ENCODE results near the gene TTL. TPM values are rescaled to one million over a fixed set of nuclear protein-coding genes. Genes with fewer than 3 reads are reported as not detected.
"Not testable (repeated sequence)": the region's sequence is repeated elsewhere in the genome, so short reads cannot be mapped to it uniquely, and the experiment has no call there.

The TTL gene
- total RNA-seq, 1 experiment from 2014 or later: 58.9 TPM

DNA sequence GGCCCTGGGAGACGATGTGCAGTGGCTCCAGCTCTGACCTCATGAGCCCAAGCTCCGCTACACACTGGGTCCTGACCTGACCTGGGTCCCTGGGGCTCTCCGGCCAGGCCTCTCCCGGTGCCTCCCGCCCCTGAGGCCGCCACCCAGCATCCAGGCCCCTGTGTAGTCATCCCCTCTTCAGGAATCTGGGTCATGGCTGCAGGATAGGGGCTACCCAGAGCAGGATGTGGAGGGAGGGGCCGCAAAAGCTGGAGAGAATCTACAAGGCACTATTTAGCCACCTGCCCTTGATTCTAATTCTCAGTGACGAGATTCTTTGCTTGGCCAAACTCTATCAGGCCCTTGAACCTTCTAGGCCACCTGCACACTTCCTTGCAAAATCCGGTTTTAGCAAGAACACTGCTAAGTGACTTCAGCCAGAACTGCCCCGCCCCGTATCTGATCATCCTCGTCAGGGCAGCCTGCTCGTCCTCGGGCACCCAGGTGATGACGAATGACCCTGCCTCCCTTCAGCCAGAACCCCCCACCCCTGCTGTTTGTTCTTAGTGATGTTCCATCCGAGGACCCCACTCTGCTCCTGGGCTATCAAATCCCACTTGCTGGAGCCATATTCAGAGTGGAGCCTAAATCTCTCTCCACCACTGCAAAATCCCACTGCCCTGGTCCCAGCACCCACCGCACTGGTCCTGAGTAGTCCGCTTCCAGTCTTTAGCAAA lies 46.1 kb upstream of the TTL start:
- not testable (repeated sequence) for H3K4me3 Mint-ChIP-seq; DNase-seq; H3K23ac ChIP-seq (ENCODE audit: insufficient read length, low read depth, low read length); H3K4me1 Mint-ChIP-seq; H3T11ph ChIP-seq (ENCODE audit: low read length); H2BK15ac ChIP-seq (ENCODE audit: low read depth, low read length); H3K4me1 ChIP-seq (ENCODE audit: insufficient read depth, low read length); H2AK5ac ChIP-seq (ENCODE audit: insufficient read length, low read length); H3K4ac ChIP-seq (ENCODE audit: low read depth, low read length); H3K56ac ChIP-seq (ENCODE audit: insufficient read length, low read depth, low read length); H2AFZ ChIP-seq (ENCODE audit: low read length); H3K9ac ChIP-seq (ENCODE audit: extremely low read depth, insufficient read length, low read length); H3K14ac ChIP-seq (ENCODE audit: insufficient read depth, low read length); H3K9me3 ChIP-seq (ENCODE audit: control insufficient read depth, low read depth, low read length); H3K36me3 Mint-ChIP-seq (ENCODE audit: insufficient read depth in 1 of 3, low read depth in 3 of 3); H4K8ac ChIP-seq (replicated peaks; ENCODE audit: insufficient read length, low read depth, low read length); H2BK5ac ChIP-seq (ENCODE audit: insufficient read length, low read length); H3K9me3 Mint-ChIP-seq; H3K23me2 ChIP-seq (ENCODE audit: insufficient read length, low read depth, low read length, poor library complexity, severe bottlenecking); H4K5ac ChIP-seq (ENCODE audit: insufficient read length, low read depth, low read length); H3K4me2 ChIP-seq (ENCODE audit: insufficient read depth, insufficient read length, low read length); H4K20me1 ChIP-seq (ENCODE audit: control insufficient read depth, insufficient read depth, insufficient read length); H3K18ac ChIP-seq (ENCODE audit: insufficient read length, low read depth, low read length); H3K27ac Mint-ChIP-seq; H4K91ac ChIP-seq (ENCODE audit: insufficient read length, low read depth, low read length); H2BK12ac ChIP-seq (ENCODE audit: insufficient read length, low read depth, low read length); H2BK20ac ChIP-seq (ENCODE audit: low read depth, low read length, poor library complexity, severe bottlenecking); H3K79me1 ChIP-seq (ENCODE audit: insufficient read depth, low read depth, low read length, poor library complexity, severe bottlenecking); H3K79me2 ChIP-seq (ENCODE audit: insufficient read depth, low read length); H3K27me3 ChIP-seq (ENCODE audit: insufficient read depth, low read length); H2BK120ac ChIP-seq (ENCODE audit: low read depth, low read length, poor library complexity, severe bottlenecking); H3K27me3 Mint-ChIP-seq (ENCODE audit: low read depth); H3K27ac ChIP-seq (ENCODE audit: insufficient read length, low read depth, low read length)
- no CpG with 5 or more reads among the region's 18 CpGs for WGBS (ENCODE audit: extremely low coverage, insufficient read length, low lambda C conversion rate)

DNA sequence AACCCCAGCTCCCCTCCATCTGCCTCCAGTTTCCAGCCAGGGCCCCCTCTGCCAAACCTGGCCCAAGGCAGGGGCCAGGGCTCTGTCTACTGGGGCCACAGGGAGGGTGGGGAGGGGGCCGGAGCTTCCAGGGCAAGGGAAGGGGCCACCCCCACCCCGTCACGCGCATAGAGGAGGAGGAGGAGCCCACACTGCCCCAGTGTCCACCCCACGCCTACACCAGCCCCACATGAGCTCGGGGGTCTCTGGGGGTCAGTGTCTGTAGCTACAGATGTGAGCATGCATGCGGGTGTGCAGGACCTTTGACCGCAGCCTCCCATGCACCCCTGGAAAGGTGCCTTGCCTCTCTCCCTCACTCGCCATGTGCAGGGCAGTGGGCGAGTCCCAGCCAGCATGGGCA lies 45.0 kb upstream of the TTL start:
- H3K14ac ChIP-seq (ENCODE audit: insufficient read depth, low read length); H2BK5ac ChIP-seq (ENCODE audit: insufficient read length, low read length); H3K9me3 ChIP-seq (ENCODE audit: control insufficient read depth, low read depth, low read length); H3K18ac ChIP-seq (ENCODE audit: insufficient read length, low read depth, low read length); H2BK12ac ChIP-seq (ENCODE audit: insufficient read length, low read depth, low read length); H3K4ac ChIP-seq (ENCODE audit: low read depth, low read length); H3K56ac ChIP-seq (ENCODE audit: insufficient read length, low read depth, low read length); H3K27ac Mint-ChIP-seq; H2BK15ac ChIP-seq (ENCODE audit: low read depth, low read length); H3K27me3 ChIP-seq (ENCODE audit: insufficient read depth, low read length); H3K79me1 ChIP-seq (ENCODE audit: insufficient read depth, low read depth, low read length, poor library complexity, severe bottlenecking); H3K27me3 Mint-ChIP-seq (ENCODE audit: low read depth); H4K8ac ChIP-seq (replicated peaks; ENCODE audit: insufficient read length, low read depth, low read length); H3K4me3 Mint-ChIP-seq; H3K79me2 ChIP-seq (ENCODE audit: insufficient read depth, low read length); H2AFZ ChIP-seq (ENCODE audit: low read length); H4K91ac ChIP-seq (ENCODE audit: insufficient read length, low read depth, low read length); H2BK20ac ChIP-seq (ENCODE audit: low read depth, low read length, poor library complexity, severe bottlenecking); H2AK5ac ChIP-seq (ENCODE audit: insufficient read length, low read length); H3K4me2 ChIP-seq (ENCODE audit: insufficient read depth, insufficient read length, low read length); H3K9me3 Mint-ChIP-seq; H3K23ac ChIP-seq (ENCODE audit: insufficient read length, low read depth, low read length); H4K20me1 ChIP-seq (ENCODE audit: control insufficient read depth, insufficient read depth, insufficient read length); DNase-seq; H3K36me3 Mint-ChIP-seq (ENCODE audit: insufficient read depth in 1 of 3, low read depth in 3 of 3); H3K4me1 ChIP-seq (ENCODE audit: insufficient read depth, low read length); H3T11ph ChIP-seq (ENCODE audit: low read length); H3K23me2 ChIP-seq (ENCODE audit: insufficient read length, low read depth, low read length, poor library complexity, severe bottlenecking); H3K4me1 Mint-ChIP-seq; H3K27ac ChIP-seq (ENCODE audit: insufficient read length, low read depth, low read length); H3K9ac ChIP-seq (ENCODE audit: extremely low read depth, insufficient read length, low read length); H4K5ac ChIP-seq (ENCODE audit: insufficient read length, low read depth, low read length); H2BK120ac ChIP-seq (ENCODE audit: low read depth, low read length, poor library complexity, severe bottlenecking): not testable (repeated sequence)
- no CpG with 5 or more reads among the region's 10 CpGs for WGBS (ENCODE audit: extremely low coverage, insufficient read length, low lambda C conversion rate)

Data from H9 (cell line).